Loucy (cell line): ENCODE results near the gene EIF2B4.

Experiments used
- EZH2phosphoT487 ChIP-seq: fragments of 200-600 bp; IDR thresholded peaks from 2 replicates; pipeline ENCODE4 v1.6.1; 2018; ENCODE audit warnings: antibody characterized with exemption, mild to moderate bottlenecking, moderate library complexity, borderline replicate concordance
- TF ChIP-seq, protein P1 (sequence below): fragments of 200-600 bp; sonication (generic); conservative IDR thresholded peaks from 2 replicates; pipeline ENCODE4 v1.5.1; 2014; ENCODE audit warnings: mild to moderate bottlenecking, antibody characterized with exemption, low read length

DNA sequence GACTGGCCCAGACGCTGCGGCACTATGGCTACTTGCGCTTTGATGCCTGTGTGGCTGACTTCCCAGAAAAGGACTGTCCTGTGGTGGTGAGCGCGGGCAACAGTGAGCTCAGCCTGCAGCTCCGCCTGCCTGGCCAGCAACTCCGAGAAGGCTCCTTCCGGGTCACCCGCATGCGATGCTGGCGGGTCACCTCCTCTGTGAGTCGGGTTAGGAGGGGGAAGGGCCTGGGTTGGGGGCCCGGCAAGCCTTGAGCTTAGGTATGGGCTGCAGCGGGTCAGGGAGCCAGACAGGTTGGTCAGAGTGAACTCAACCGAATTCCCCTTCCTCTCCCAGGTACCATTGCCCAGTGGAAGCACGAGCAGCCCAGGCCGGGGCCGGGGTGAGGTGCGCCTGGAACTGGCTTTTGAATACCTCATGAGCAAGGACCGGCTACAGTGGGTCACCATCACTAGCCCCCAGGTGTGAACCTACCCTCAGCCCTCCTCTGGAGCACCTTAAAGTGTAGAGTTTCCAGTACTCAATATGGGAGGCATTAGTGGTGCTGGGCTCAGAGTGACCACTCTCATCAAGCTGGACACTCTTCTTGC lies 5.5 kb upstream of the EIF2B4 start:
- TF ChIP-seq, protein P1, sequence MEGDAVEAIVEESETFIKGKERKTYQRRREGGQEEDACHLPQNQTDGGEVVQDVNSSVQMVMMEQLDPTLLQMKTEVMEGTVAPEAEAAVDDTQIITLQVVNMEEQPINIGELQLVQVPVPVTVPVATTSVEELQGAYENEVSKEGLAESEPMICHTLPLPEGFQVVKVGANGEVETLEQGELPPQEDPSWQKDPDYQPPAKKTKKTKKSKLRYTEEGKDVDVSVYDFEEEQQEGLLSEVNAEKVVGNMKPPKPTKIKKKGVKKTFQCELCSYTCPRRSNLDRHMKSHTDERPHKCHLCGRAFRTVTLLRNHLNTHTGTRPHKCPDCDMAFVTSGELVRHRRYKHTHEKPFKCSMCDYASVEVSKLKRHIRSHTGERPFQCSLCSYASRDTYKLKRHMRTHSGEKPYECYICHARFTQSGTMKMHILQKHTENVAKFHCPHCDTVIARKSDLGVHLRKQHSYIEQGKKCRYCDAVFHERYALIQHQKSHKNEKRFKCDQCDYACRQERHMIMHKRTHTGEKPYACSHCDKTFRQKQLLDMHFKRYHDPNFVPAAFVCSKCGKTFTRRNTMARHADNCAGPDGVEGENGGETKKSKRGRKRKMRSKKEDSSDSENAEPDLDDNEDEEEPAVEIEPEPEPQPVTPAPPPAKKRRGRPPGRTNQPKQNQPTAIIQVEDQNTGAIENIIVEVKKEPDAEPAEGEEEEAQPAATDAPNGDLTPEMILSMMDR: no peak
- TF ChIP-seq EZH2phosphoT487: no peak
